Fibroblast of pulmonary artery (primary cell): ENCODE data around the gene DAZAP1.

Experiments used
- DNase-seq: peaks from one replicate; pipeline ENCODE4 v3.0.0-alpha.2; 2010; ENCODE audit warnings: low read depth
- H3K4me3 ChIP-seq: replicated peaks from 2 replicates; pipeline ENCODE4 v1.5.1; 2011; ENCODE audit warnings: low read depth, mild to moderate bottlenecking, control low read depth, low read length, moderate library complexity
- TF ChIP-seq, protein P1 (sequence below): IDR thresholded peaks from 2 replicates; pipeline ENCODE4 v1.5.1; 2011; ENCODE audit warnings: mild to moderate bottlenecking, control low read depth, low read length, inconsistent platforms; ENCODE audit errors: missing control alignments

DAZAP1 gene

DNA sequence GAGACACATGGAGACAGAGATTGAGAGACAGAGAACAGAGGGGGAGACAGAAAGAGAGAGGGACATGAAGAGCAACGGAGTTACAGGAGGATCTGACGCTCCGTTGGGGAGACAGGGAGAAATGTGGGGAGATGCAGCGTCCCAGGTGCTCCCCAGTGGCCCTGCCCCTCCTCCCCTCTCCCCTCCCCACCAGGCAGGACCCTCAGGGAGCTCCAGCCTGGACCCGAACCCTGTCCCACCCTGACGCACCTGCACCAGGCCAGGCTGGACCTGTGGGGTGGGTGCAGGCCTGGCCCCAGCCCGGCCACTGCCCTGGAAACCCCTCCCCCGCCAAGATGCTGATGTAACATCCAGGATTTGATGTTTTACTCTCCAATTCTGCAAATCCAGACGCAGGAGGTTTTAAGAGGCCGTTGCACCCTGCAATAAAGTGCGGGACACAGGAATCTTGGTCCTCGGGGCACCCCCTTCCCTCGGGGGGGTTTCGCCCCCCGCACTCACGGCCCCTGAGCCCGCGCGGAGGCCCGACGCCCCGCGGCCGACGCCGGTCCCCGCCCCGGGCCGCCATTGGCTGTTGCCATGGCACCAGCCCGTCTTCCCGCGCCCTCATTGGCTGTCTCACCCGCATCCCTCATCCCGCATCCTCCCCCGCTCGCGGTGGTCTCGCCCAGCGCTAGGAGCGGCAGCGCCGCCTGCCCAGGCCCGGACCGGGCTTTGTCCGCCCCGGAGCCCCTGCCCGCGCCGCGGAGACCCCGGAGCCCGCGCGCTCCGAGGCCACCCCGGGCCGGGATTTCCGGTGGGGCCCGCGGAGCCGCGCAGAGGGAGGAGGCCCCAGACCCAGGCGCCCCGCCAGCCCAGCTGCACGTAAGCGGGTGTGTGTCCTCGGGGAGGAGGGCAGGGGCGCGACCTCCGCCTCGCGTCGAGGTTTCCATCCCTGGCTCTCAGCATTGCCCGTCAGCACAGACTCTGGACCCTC lies 42.4 kb downstream of the DAZAP1 start, which contains the start of gene APC2:
Gene APC2, plus strand, starts transcription at position 655 of the 976 bp plus-strand sequence. CDS start 2,881 bp downstream, outside the sequence.
- DNase-seq, result no peak
- H3K4me3 ChIP-seq, result no peak within 1 kb of the TSS
- TF ChIP-seq, protein P1, sequence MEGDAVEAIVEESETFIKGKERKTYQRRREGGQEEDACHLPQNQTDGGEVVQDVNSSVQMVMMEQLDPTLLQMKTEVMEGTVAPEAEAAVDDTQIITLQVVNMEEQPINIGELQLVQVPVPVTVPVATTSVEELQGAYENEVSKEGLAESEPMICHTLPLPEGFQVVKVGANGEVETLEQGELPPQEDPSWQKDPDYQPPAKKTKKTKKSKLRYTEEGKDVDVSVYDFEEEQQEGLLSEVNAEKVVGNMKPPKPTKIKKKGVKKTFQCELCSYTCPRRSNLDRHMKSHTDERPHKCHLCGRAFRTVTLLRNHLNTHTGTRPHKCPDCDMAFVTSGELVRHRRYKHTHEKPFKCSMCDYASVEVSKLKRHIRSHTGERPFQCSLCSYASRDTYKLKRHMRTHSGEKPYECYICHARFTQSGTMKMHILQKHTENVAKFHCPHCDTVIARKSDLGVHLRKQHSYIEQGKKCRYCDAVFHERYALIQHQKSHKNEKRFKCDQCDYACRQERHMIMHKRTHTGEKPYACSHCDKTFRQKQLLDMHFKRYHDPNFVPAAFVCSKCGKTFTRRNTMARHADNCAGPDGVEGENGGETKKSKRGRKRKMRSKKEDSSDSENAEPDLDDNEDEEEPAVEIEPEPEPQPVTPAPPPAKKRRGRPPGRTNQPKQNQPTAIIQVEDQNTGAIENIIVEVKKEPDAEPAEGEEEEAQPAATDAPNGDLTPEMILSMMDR, result no peak

DNA sequence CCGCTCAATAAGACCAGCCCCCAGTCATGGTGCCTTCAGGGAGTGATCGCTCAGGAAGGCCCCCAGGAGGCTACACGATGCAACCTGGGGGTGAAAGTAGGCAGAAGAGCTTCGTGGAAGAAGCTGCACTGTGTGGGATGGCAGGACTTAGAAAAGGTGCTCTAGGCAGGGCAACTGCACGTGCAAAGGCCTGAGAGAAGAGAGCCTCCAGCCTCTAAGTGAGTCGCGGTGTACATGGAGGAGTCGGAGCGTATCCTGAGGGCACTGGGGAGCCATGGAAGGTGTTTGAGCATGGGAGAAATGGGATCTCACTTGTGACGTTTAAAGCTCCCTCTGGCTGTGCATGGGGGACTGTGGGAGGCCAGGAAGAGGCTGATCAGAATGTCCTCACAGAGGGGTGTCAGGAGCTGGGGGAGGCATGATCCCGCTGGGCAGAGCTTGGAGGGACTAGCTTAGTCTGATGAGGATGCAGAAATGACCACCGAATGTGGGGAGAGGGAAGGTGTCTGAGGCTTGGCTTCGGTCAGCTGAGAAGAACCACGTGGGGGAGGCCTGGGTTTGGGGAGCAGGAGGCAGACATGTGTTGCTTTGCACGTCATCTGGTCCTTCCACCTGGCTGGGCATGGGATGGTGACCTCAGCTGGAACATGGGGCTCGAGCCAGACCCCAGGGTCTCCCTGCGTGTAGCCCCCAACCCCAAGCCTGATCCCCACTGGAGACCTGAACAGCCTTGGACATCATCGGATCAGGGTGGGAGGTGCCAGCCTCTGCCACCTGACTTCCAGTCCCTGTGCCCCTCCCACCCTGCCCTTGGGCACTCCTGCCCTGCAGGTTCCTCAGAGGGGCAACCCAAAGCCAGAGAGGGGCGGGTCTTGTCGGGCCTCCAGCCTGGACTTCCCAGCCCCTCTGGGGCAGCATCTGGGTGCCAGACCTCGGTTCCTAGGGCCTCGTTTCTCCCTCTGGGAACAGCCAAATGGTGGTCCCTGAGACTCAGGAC lies 43.6 kb downstream of the DAZAP1 start:
- no peak for DNase-seq
- TF ChIP-seq, protein P1, result no peak
- no peak overlapping the region for H3K4me3 ChIP-seq

GRCh38 chr19:1451916-1452801 lies 44.8 kb downstream of the DAZAP1 start:
- no peak for DNase-seq
- TF ChIP-seq, protein P1, result no peak
- no peak overlapping the region for H3K4me3 ChIP-seq

DNA sequence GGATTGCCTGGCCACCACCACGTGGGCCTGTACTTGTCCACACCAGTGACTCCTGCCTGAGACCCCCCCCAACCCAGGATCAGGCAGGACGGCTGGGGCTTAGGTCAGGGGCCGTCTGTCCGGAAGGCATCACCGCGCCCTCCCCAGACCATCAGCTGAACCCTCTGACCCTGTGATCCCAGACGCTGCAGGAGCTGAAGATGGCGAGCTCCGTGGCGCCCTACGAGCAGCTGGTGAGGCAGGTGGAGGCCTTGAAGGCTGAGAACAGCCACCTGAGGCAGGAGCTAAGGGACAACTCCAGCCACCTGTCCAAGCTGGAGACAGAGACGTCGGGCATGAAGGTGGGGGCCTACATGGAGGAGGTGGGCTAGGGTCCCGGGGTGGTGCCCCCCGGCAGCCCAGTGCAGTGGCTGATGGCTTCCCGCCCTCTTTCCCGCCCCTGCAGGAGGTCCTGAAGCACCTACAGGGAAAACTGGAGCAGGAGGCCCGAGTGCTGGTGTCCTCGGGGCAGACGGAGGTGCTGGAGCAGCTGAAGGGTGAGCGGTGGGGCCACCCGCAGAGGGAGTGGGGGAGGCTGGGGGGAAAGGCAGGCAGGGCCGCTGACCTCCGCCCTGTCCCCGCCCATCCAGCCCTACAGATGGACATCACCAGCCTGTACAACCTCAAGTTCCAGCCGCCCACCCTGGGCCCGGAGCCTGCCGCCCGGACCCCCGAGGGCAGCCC lies 45.6 kb downstream of the DAZAP1 start:
- H3K4me3 ChIP-seq, result no peak overlapping the region
- no peak for DNase-seq
- TF ChIP-seq, protein P1, result no peak

DNA sequence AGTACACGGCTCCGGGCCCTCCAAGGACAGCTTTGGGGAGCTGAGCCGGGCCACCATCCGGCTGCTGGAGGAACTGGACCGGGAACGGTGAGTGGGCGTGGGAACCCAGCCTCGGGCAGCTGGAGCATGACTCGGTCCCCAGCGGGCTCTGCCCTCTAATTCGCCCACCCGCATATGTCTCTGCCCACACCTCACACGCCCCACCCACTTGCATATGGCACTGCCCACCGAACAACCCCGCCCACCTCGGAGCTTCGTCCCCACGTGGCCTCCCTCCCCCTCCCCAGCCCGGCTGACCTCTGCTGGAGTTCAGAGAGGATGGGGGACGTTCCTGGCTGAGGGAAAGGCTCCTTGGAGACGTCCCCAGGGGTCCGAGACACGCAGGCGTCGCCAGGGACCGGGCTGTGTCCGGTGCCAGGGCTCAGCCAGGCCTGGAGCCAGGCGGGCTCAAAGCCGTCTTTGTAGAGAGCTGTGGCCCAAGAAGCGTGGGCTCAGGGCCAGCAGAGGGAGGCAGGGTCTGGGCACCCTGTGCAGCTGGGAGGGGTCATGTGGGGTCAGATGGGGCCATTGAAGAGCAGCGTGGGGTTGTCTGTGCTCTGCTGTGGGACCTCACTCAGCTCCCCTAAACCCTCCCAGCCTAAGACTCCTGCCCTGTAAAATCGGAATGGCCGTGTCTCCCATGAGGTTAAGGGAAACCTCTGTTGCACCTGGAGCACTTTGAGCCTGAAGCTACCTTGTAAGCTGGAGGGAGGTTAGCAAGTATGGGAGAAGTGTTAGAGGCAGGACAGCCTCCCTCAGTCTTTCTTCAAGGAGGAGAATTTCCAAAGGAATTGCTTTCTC lies 46.4 kb downstream of the DAZAP1 start:
- DNase-seq, result no peak
- H3K4me3 ChIP-seq, result no peak overlapping the region
- TF ChIP-seq, protein P1, result no peak
